RWPE2 (cell line): Measurements from ENCODE around the gene RALGPS2.

ENCODE experiments used
- ATAC-seq: fragments of 200-7000 bp; cut with Tn5 transposase; 3 replicates; pipeline ENCODE4 v1.9.1; 2021; ENCODE audit warnings: low read depth
- DNase-seq: peaks from one replicate; pipeline ENCODE4 v3.0.0-alpha.2; 2020; ENCODE audit warnings: low spot score
- H3K27ac ChIP-seq: fragments of 450-650 bp; 2 replicates; pipeline ENCODE4 v1.5.1; 2017; ENCODE audit warnings: mild to moderate bottlenecking; ENCODE audit not compliant: poor library complexity, severe bottlenecking
- H3K27me3 ChIP-seq: fragments of 250-450 bp; sonication (Bioruptor Pico); 2 replicates; pipeline ENCODE4 v1.5.1; 2021; ENCODE audit warnings: mild to moderate bottlenecking, moderate library complexity; ENCODE audit not compliant: insufficient read depth, poor library complexity, severe bottlenecking
- H3K36me3 ChIP-seq: fragments of 250-450 bp; sonication (Bioruptor Pico); 2 replicates; pipeline ENCODE4 v1.5.1; 2020; ENCODE audit warnings: low read depth, mild to moderate bottlenecking, moderate library complexity
- H3K4me1 ChIP-seq: fragments of 250-450 bp; sonication (Bioruptor Pico); 2 replicates; pipeline ENCODE4 v1.5.1; 2021; ENCODE audit warnings: mild to moderate bottlenecking, moderate library complexity; ENCODE audit not compliant: insufficient read depth, poor library complexity, severe bottlenecking
- H3K4me3 ChIP-seq: fragments of 250-450 bp; sonication (Bioruptor Pico); 2 replicates; pipeline ENCODE4 v1.5.1; 2021; ENCODE audit warnings: mild to moderate bottlenecking, moderate library complexity; ENCODE audit not compliant: severe bottlenecking
- H3K9me3 ChIP-seq: fragments of 250-450 bp; sonication (Bioruptor Pico); 2 replicates; pipeline ENCODE4 v1.5.1; 2021; ENCODE audit warnings: mild to moderate bottlenecking, moderate library complexity; ENCODE audit not compliant: severe bottlenecking
- CTCF ChIP-seq: fragments of 450-650 bp; IDR thresholded peaks from one replicate; pipeline ENCODE4 v1.5.1; 2017; ENCODE audit warnings: mild to moderate bottlenecking, moderate library complexity; ENCODE audit not compliant: poor library complexity, severe bottlenecking

Gene RALGPS2

GRCh38 chr1:178937695-178938094 lies 212.7 kb downstream of the RALGPS2 start:
- no peaks in the 10 kb centered on the region for H3K9me3 ChIP-seq

GRCh38 chr1:178938101-178938958 lies 213.3 kb downstream of the RALGPS2 start:
- Histone ChIP-seq H3K4me3 (no peak overlapping the region), H3K4me1 (no peaks in the 10 kb centered on the region), H3K9me3 (no peaks in the 10 kb centered on the region), H3K27me3 (no peaks in the 10 kb centered on the region), H3K27ac (no peak overlapping the region), H3K36me3 (no peaks in the 10 kb centered on the region)
- ATAC-seq (no peak), DNase-seq (no peak)
- TF ChIP-seq CTCF, result no peak

More at GRCh38 chr1:178937695-178938094, 212.7 kb downstream of the RALGPS2 start:
- no peaks in the 10 kb centered on the region for H3K4me1 ChIP-seq
- H3K4me3 ChIP-seq, result no peak overlapping the region
- no peak for DNase-seq
- no peaks in the 10 kb centered on the region for H3K36me3 ChIP-seq
- H3K27me3 ChIP-seq, result no peaks in the 10 kb centered on the region
- no peak for TF ChIP-seq CTCF
- no peak for ATAC-seq
- H3K27ac ChIP-seq, result no peak overlapping the region

GRCh38 chr1:178938959-178939317 lies 213.9 kb downstream of the RALGPS2 start:
- DNase-seq (no peak), ATAC-seq (no peak)
- Histone ChIP-seq H3K4me3 (no peak overlapping the region), H3K36me3 (no peaks in the 10 kb centered on the region), H3K9me3 (no peaks in the 10 kb centered on the region), H3K4me1 (no peaks in the 10 kb centered on the region), H3K27ac (no peak overlapping the region), H3K27me3 (no peaks in the 10 kb centered on the region)
- no peak for TF ChIP-seq CTCF

- Histone ChIP-seq H3K36me3 (no peaks in the 10 kb centered on the region), H3K4me3 (no peak overlapping the region), H3K27ac (no peak overlapping the region), H3K9me3 (no peaks in the 10 kb centered on the region), H3K27me3 (no peaks in the 10 kb centered on the region), H3K4me1 (no peaks in the 10 kb centered on the region)
- ATAC-seq (no peak), DNase-seq (no peak)
- TF ChIP-seq CTCF, result no peak
Observed at GRCh38 chr1:178939338-178940067, 214.5 kb downstream of the RALGPS2 start.
